Posterior cingulate gyrus (tissue), 11 donors: Measurements from ENCODE around the gene GOLGA8R.
A peak's percentile ranks its signal among the peaks of the same experiment; 100 is the strongest.
"Not testable (repeated sequence)": the region's sequence is repeated elsewhere in the genome, so short reads cannot be mapped to it uniquely, and the experiment has no call there.

Experiments
- DNase-seq, 10 donors: peaks; one replicate each; pipeline versions ENCODE4 v3.0.0 to v3.0.0-alpha.2; 2020 to 2021; ENCODE audit warnings: mixed read lengths in 3 of 10
- intact Hi-C: fragments of 100-400 bp; cut with DNase I; formaldehyde crosslinking; loops from one replicate; pipeline ENCODE4 v1.15.1; 2023

The GOLGA8R gene, protein sequence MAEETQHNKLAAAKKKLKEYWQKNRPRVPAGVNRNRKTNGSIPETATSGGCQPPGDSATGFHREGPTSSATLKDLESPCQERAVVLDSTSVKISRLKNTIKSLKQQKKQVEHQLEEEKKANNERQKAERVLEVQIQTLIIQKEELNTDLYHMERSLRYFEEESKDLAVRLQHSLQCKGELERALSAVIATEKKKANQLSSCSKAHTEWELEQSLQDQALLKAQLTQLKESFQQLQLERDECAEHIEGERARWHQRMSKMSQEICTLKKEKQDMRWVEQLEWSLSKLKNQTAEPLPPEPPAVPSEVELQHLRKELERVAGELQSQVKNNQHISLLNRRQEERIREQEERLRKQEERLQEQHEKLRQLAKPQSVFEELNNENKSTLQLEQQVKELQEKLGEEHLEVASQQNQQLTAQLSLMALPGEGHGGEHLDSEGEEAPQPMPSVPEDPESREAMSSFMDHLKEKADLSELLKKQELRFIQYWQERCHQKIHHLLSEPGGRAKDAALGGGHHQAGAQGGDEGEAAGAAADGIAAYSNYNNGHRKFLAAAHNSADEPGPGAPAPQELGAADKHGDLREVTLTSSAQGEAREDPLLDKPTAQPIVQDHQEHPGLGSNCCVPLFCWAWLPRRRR

GRCh38 chr15:30414160-30414559 is at the start of gene GOLGA8R:
Gene GOLGA8R, minus strand, starts transcription at chr15:30414260. Its CDS starts 98 bp downstream, at chr15:30414162.
- intact Hi-C loops, DNase-seq: not testable (repeated sequence)

- intact Hi-C loops: not testable (repeated sequence)
These were observed 49.8 kb upstream of the GOLGA8R start for GRCh38 chr15:30463849-30464248.

DNA sequence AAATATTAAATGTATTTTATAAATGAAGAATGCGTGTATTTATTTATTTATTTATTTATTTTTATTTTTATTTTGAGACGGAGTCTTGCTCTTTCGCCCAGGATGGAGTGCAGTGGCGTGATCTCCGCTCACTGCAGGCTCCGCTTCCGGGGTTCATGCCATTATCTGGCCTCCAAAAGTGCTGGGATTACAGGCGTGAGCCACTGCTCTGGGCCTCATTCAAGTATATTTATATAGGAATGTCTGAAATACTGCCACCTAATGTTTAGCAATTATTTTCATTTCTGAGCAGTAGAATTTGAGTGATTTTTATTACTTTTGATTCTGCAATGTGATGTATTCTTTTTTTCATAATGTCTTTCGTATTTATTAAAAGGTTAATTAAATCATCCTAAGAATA is 48.1 kb upstream of the GOLGA8R start:
- DNase-seq, intact Hi-C loops: not testable (repeated sequence)

More at GRCh38 chr15:30463849-30464248, 49.8 kb upstream of the GOLGA8R start:
- DNase-seq: not testable (repeated sequence)

DNA sequence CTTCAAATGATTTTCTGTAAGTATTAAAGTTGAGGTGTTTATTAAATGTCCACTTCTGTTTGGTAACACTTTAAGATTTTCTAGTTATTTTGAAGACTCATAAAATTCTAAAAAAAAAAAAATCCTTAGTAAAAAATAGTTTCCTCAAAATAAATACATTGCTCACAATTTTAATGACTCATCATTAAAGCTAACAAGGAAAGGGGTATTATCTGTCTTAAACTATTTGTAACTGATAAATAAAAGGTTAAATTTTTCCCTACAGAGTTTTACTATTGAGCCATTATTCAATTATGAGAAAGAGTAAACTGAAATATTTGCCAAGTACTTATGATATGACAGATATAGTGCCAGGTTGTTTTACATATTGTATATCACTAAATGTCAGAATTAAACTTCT is 38.6 kb upstream of the GOLGA8R start:
- DNase-seq, intact Hi-C loops: not testable (repeated sequence)

- DNase-seq, intact Hi-C loops: not testable (repeated sequence)
These were observed 24.3 kb upstream of the GOLGA8R start for GRCh38 chr15:30438348-30438747.

DNA sequence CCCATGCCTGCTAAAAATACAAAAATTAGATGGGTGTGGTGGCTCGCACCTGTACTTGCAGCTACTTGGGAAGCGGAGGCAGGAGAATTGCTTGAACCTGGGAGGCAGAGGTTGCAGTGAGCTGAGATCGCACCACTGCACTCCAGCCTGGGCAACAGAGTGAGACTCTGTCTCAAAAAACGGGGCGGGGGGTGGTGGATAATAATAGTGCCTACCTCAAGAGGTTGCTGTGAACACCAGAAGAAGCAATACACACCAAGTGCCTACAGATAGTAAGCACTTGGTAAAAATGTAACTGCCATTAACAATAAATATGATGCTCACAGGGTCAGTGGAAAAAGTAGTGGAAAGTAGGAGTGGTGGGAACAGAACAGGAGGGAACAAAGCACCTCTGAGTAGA is 21.8 kb upstream of the GOLGA8R start:
- DNase-seq: peak in 1 of 10 donors; percentile 3
- intact Hi-C loops: not testable (repeated sequence)

- peak in 3 of 10 donors; percentile 5 to 16 (median 8) for DNase-seq
- intact Hi-C loops: not testable (repeated sequence)
These were observed 6.7 kb upstream of the GOLGA8R start for GRCh38 chr15:30420723-30421122.

- DNase-seq: peak in 3 of 10 donors; percentile 4 to 49 (median 36)
- intact Hi-C loops: not testable (repeated sequence)
These were observed 6.4 kb downstream of the GOLGA8R start for GRCh38 chr15:30407636-30408035.

DNA sequence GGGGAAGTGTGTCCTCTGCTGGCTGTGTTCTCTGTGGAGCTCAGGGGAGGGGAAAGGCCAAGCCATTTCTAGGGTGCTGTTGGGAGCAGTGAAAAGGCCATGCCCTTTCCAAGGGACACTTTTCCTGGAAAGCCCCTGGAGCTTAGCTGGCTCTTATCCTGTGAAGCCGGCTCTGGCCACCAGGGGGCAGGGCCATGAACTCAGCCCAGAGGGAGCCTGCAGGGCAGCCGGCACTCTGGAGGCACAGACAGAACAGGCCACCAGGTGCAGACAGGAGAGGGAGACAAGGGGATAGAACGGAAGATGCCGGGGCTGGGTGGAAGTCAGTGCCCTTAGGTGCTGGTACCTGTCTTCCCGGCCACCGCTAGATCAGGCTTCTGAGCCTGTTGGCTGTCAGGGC is 15.1 kb downstream of the GOLGA8R start:
- intact Hi-C loops: not testable (repeated sequence)
- peak in 8 of 10 donors; percentile 12 to 91 (median 49) for DNase-seq

DNA sequence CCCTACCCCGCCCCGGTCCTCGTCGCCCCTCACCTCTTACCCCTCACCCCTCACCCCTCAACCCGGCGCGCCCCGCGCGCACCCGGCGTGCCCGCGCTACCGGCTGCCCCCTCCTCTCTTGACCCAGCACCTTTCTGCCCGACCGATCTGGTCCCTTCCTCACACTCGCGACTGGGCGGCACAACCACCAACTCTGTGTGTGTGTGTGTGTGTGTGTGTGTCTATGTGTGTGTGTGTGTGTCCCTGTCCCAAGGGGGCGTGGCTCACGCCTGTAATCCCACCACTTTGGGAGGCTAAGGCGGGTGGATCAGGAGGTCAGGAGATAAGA is 20.4 kb downstream of the GOLGA8R start:
- intact Hi-C loops: not testable (repeated sequence)

GRCh38 chr15:30392766-30393663 is 21.0 kb downstream of the GOLGA8R start, which contains the start of gene CHRFAM7A:
Gene CHRFAM7A, minus strand, starts transcription at chr15:30393540. Its CDS starts 10,189 bp downstream, at chr15:30383351.
- peak in 1 of 10 donors; percentile 28 for DNase-seq
- intact Hi-C loops: not testable (repeated sequence)

More for the DNA sequence above, 20.4 kb downstream of the GOLGA8R start:
- DNase-seq: not testable (repeated sequence)

DNA sequence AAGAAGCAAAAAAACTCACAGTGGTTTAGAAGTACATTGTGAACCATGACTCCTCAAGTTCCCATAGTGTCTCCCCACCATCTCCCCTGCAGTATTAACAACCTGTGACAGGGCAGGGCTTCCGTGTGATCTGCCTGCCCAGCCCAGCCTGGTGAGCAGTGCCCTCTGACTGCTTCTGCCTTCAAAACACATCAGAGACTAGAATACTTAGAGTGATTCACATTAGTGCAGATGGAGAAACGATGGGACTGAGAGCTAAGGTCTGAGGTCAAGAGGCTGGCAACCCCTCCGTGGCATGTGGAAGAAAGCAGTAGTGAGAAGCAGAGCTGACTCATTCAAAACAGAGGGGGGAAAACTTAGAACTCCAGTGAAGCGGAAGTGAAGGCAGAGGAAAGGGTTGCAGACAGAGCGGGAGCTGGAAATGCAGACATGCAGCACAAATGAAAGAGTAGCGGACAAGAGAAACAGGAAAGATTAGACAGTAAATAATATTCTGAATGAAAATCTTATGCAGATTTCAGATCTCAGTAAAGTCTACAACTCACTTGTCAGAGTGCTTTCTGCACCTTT is 27.7 kb downstream of the GOLGA8R start:
- intact Hi-C loops, DNase-seq: not testable (repeated sequence)

- DNase-seq, intact Hi-C loops: not testable (repeated sequence)
These were observed 37.0 kb downstream of the GOLGA8R start for GRCh38 chr15:30377082-30377413.

DNA sequence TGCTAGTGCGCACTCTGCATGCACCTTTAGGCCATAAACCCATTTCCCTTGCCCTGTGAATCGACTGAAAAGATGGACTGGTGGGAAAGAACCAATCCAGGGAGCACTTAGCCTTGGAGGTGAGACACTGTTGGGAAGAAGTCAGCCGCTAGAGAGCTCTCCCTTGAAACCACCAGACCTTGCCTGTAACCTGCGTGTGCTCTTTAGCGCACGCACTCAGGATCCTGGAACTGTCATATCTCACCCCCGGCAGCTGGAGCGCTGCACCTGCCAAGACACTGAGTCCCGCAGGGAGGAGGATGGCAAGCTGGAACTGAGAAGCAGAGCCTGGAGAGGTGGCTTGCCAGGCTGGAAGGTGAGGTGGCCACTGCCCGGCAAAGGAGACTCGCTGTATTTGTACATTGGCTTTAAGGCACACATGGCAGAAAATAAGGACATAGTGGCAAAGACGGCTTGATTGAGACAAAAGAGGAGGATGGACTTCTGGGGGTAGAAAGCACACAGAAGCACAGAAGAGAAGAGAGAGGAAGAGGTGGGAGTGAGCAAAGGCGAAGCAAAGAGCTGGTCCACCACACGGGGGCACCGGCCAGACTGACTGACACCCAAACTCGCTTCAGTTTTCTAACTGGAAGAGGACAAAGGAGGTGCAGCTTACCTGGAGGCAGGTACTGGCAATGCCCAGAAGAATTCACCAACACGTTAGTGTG is 37.5 kb downstream of the GOLGA8R start:
- intact Hi-C loops, DNase-seq: not testable (repeated sequence)

DNA sequence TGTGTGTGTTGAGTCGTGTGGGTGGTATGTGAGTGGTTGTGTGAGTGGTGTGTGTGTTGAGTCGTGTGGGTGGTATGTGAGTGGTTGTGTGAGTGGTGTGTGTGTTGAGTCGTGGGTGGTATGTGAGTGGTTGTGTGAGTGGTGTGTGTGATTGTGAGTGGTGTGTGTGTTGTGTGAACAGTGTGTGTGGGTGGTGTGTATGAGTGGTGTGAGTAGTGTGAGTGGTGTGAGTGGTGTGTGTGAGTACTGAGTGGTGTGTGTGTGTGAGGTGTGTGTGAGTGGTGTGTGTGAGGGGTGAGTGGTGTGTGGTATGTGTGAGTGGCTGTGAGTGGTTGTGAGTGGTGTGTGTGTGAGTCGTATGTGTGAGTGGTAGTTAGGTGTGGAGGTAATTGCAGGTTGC is 38.2 kb downstream of the GOLGA8R start:
- intact Hi-C loops: not testable (repeated sequence)
- peak in 2 of 10 donors; percentile 15 to 18 for DNase-seq

- intact Hi-C loops: not testable (repeated sequence)
These were observed 39.2 kb downstream of the GOLGA8R start for GRCh38 chr15:30374862-30375261.

GRCh38 chr15:30368271-30368670 is 45.8 kb downstream of the GOLGA8R start:
- intact Hi-C loops: not testable (repeated sequence)

More at GRCh38 chr15:30374862-30375261, 39.2 kb downstream of the GOLGA8R start:
- peak in 3 of 10 donors; percentile 19 to 77 (median 30) for DNase-seq

DNA sequence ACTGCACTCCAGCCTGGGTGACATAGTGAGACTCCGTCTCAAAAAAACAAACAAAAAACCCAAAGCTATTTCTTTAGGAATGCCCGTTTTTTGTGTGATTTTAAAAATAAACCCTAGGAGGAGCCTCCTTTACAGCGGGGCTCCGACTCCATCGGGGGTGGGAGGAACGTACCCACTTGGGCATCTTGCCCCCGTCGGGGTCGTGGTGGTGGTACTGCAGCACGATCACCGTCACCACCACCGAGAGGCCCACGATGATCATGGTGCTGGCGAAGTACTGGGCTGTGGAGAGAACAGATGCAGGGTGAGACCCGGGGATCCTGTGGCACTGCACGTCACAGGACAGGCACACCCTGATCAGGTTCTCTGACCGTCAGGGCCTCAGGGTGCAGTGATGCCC is 46.8 kb downstream of the GOLGA8R start:
- DNase-seq: peak in 3 of 10 donors; percentile 43 to 60 (median 52)
- intact Hi-C loops: not testable (repeated sequence)

More at GRCh38 chr15:30368271-30368670, 45.8 kb downstream of the GOLGA8R start:
- DNase-seq: not testable (repeated sequence)

DNA sequence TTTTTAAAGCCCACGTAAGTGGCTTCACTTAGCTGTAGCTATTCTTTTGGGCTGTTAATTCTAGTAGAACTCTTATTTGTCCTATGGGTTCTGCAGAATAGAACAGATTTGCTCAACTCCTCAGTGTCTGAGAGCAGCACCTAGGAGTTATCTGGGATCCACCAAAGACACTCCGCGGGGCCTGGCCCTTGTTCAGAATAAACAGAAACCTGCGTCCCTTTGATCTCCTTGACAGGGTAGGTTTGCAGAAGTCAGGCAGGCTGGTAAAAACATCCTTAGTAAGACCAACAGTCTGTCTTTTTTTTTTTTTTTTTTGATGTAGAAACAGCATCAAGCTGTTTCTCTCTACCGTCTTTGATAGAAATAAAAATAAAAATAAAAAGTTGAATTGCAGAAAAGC is 52.7 kb downstream of the GOLGA8R start:
- intact Hi-C loops, DNase-seq: not testable (repeated sequence)
